GM23338 (cell line): ENCODE measurements around the gene TMEM218. TPM values are rescaled to one million over a fixed set of nuclear protein-coding genes. Genes with fewer than 3 reads are reported as not detected.

Experiments
- ATAC-seq: fragments of 200-7000 bp; cut with Tn5 transposase; 3 replicates; pipeline ENCODE4 v1.9.1; 2020
- DNase-seq: peaks from one replicate; pipeline ENCODE4 v3.0.0-alpha.2; 2015; ENCODE audit warnings: low spot score
- H2AFZ ChIP-seq: fragments of 200-600 bp; sonication (generic); 2 replicates; pipeline ENCODE4 v1.8.0; 2016; ENCODE audit warnings: antibody characterized with exemption, mild to moderate bottlenecking, moderate library complexity
- H3F3A ChIP-seq: fragments of 200-600 bp; sonication (generic); replicated peaks from 2 replicates; pipeline ENCODE4 v1.8.0; 2017; ENCODE audit warnings: antibody characterized with exemption, mixed run types, low read depth
- H3K27ac ChIP-seq: fragments of 200-600 bp; sonication (generic); 2 replicates; pipeline ENCODE4 v1.6.1; 2016; ENCODE audit warnings: low read depth
- H3K27me3 ChIP-seq: fragments of 200-600 bp; sonication (generic); 2 replicates; pipeline ENCODE4 v1.8.0; 2016; ENCODE audit warnings: mild to moderate bottlenecking, mixed run types, moderate library complexity; ENCODE audit not compliant: insufficient read depth
- H3K36me3 ChIP-seq: fragments of 200-600 bp; sonication (generic); 2 replicates; pipeline ENCODE4 v1.8.0; 2016; ENCODE audit warnings: mild to moderate bottlenecking; ENCODE audit not compliant: insufficient read depth
- H3K4me1 ChIP-seq: fragments of 200-600 bp; sonication (generic); 2 replicates; pipeline ENCODE4 v1.8.0; 2016; ENCODE audit warnings: mild to moderate bottlenecking, moderate library complexity; ENCODE audit not compliant: insufficient read depth
- H3K4me2 ChIP-seq: fragments of 200-600 bp; sonication (generic); 2 replicates; pipeline ENCODE4 v1.7.1; 2017; ENCODE audit warnings: mixed run types
- H3K4me3 ChIP-seq: fragments of 200-600 bp; sonication (generic); 2 replicates; pipeline ENCODE4 v1.6.1; 2016; ENCODE audit warnings: mixed run types
- H3K79me2 ChIP-seq: fragments of 200-600 bp; sonication (generic); replicated peaks from 2 replicates; pipeline ENCODE4 v1.8.0; 2017; ENCODE audit warnings: mild to moderate bottlenecking; ENCODE audit not compliant: insufficient read depth
- H3K9me2 ChIP-seq: fragments of 200-600 bp; sonication (generic); 2 replicates; pipeline ENCODE4 v1.8.0; 2017; ENCODE audit not compliant: insufficient read depth
- H4K20me1 ChIP-seq: fragments of 200-600 bp; sonication (generic); replicated peaks from 2 replicates; pipeline ENCODE4 v1.8.0; 2017; ENCODE audit warnings: mild to moderate bottlenecking; ENCODE audit not compliant: insufficient read depth
- H3K27ac Mint-ChIP-seq: 2 replicates; pipeline ENCODE4 v1.8.0; 2020; ENCODE audit warnings: inconsistent platforms, mild to moderate bottlenecking, moderate library complexity, mixed read lengths
- H3K27me3 Mint-ChIP-seq: 3 replicates; pipeline ENCODE4 v1.8.0; 2022; ENCODE audit warnings: low read depth, mild to moderate bottlenecking, moderate library complexity, mixed read lengths, inconsistent platforms; ENCODE audit not compliant: insufficient read depth, poor library complexity
- H3K36me3 Mint-ChIP-seq: 3 replicates; pipeline ENCODE4 v1.8.0; 2021; ENCODE audit warnings: low read depth, mild to moderate bottlenecking, inconsistent platforms, moderate library complexity, mixed read lengths
- H3K4me1 Mint-ChIP-seq: 3 replicates; pipeline ENCODE4 v1.8.0; 2020; ENCODE audit warnings: mild to moderate bottlenecking, inconsistent platforms, mixed read lengths
- H3K4me3 Mint-ChIP-seq: 3 replicates; pipeline ENCODE4 v1.8.0; 2021; ENCODE audit warnings: moderate library complexity, mild to moderate bottlenecking, inconsistent platforms, mixed read lengths
- H3K9me3 Mint-ChIP-seq: 3 replicates; pipeline ENCODE4 v1.8.0; 2020; ENCODE audit warnings: moderate library complexity, mild to moderate bottlenecking, inconsistent platforms, mixed read lengths
- CREB1 ChIP-seq: fragments of 250-450 bp; sonication (Bioruptor Pico); IDR thresholded peaks from 2 replicates; pipeline ENCODE4 v1.5.0; 2020; ENCODE audit warnings: low read depth, mild to moderate bottlenecking, moderate library complexity
- CTCF ChIP-seq, 2 experiments: fragments of 200-600 bp in 1 of 2; sonication (generic) in 1 of 2; conservative IDR thresholded peaks; 2 replicates each; pipeline versions ENCODE4 v1.5.1 to v1.6.1; 2016 to 2017; ENCODE audit warnings: antibody characterized with exemption in 2 of 2, low read depth in 2 of 2, mild to moderate bottlenecking in 2 of 2, moderate library complexity in 1 of 2
- ETS1 ChIP-seq: IDR thresholded peaks from 2 replicates; pipeline ENCODE4 v1.6.1; 2016; ENCODE audit warnings: antibody characterized with exemption
- EZH2 ChIP-seq: fragments of 200-600 bp; sonication (generic); IDR thresholded peaks from one replicate; pipeline ENCODE4 v1.8.0; 2017; ENCODE audit warnings: antibody characterized with exemption, mild to moderate bottlenecking, low read depth; ENCODE audit not compliant: unreplicated experiment
- EZH2phosphoT487 ChIP-seq: fragments of 200-600 bp; sonication (generic); IDR thresholded peaks from one replicate; pipeline ENCODE4 v1.8.1; 2018; ENCODE audit warnings: antibody characterized with exemption; ENCODE audit not compliant: unreplicated experiment
- JUNB ChIP-seq: IDR thresholded peaks from one replicate; pipeline ENCODE4 v1.6.1; 2016; ENCODE audit warnings: antibody characterized with exemption; ENCODE audit not compliant: unreplicated experiment
- NANOG ChIP-seq: IDR thresholded peaks from 2 replicates; pipeline ENCODE4 v1.6.1; 2016; ENCODE audit warnings: antibody characterized with exemption, borderline replicate concordance
- POLR2AphosphoS5 ChIP-seq: IDR thresholded peaks from 2 replicates; pipeline ENCODE4 v1.6.1; 2016; ENCODE audit warnings: antibody characterized with exemption, low read depth
- REST ChIP-seq: IDR thresholded peaks from one replicate; pipeline ENCODE4 v1.6.1; 2018; ENCODE audit warnings: antibody characterized with exemption; ENCODE audit not compliant: unreplicated experiment
- STAT1 ChIP-seq: IDR thresholded peaks from one replicate; pipeline ENCODE4 v1.6.1; 2016; ENCODE audit warnings: antibody characterized with exemption; ENCODE audit not compliant: unreplicated experiment
- ZNF114 ChIP-seq: fragments of 250-450 bp; sonication (Bioruptor Pico); IDR thresholded peaks from 2 replicates; pipeline ENCODE4 v1.5.0; 2020; ENCODE audit warnings: mild to moderate bottlenecking, moderate library complexity
- ZNF331 ChIP-seq: fragments of 250-450 bp; sonication (Bioruptor Pico); IDR thresholded peaks from 2 replicates; pipeline ENCODE4 v1.5.0; 2020; ENCODE audit warnings: low read depth, mild to moderate bottlenecking, moderate library complexity
- polyA plus RNA-seq: library from polyadenylated mRNA; unstranded; fragments of >200 nt; fragmentation: Nextera tagmentation; extraction: Ambion mirVana; gene quantifications from 2 replicates; pipeline ENCODE4 v1.2.1, GENCODE V29; 2016
- total RNA-seq: library from RNA; depleted of rRNA; stranded (reverse); fragments of >200 nt; shearing (Covaris generic); gene quantifications from 2 replicates; pipeline ENCODE4 v1.2.3, GENCODE V29; 2014

TMEM218 gene
- total and polyA plus RNA-seq, 2 experiments from 2014 or later: 23.7 to 24.2 TPM

GRCh38 chr11:125072218-125072960 lies 39.0 kb downstream of the TMEM218 start:
- Mint-ChIP-seq H3K27me3 (peaks cover 16% of the 10 kb centered on the region), H3K36me3 (no peaks in the 10 kb centered on the region), H3K9me3 (no peaks in the 10 kb centered on the region), H3K27ac (no peak overlapping the region), H3K4me3 (no peak overlapping the region), H3K4me1 (peaks cover 21% of the 10 kb centered on the region)
- Histone ChIP-seq H4K20me1 (no peaks in the 10 kb centered on the region), H2AFZ (no peak overlapping the region), H3K4me2 (no peak overlapping the region), H3K36me3 (no peaks in the 10 kb centered on the region), H3K27ac (no peak overlapping the region), H3K4me1 (no peaks in the 10 kb centered on the region), H3K9me2 (no peaks in the 10 kb centered on the region), H3K4me3 (no peak overlapping the region), H3K79me2 (no peaks in the 10 kb centered on the region), H3K27me3 (no peaks in the 10 kb centered on the region), H3F3A (no peaks in the 10 kb centered on the region)
- TF ChIP-seq JUNB (no peak), REST (no peak), STAT1 (no peak), ZNF331 (no peak)
- no peak for ATAC-seq
- no peak for DNase-seq

- Histone ChIP-seq H3K79me2 (no peaks in the 10 kb centered on the region), H3K27me3 (no peaks in the 10 kb centered on the region), H3K27ac (no peak overlapping the region), H2AFZ (no peak overlapping the region), H3F3A (no peaks in the 10 kb centered on the region), H3K9me2 (no peaks in the 10 kb centered on the region), H3K36me3 (no peaks in the 10 kb centered on the region), H3K4me3 (no peak overlapping the region), H3K4me2 (no peak overlapping the region), H4K20me1 (no peaks in the 10 kb centered on the region), H3K4me1 (no peaks in the 10 kb centered on the region)
- DNase-seq (no peak), ATAC-seq (no peak)
- H3K4me1 Mint-ChIP-seq: peaks cover 21% of the 10 kb centered on the region
- H3K27me3 Mint-ChIP-seq: peaks cover 16% of the 10 kb centered on the region
- H3K4me3 Mint-ChIP-seq: no peak overlapping the region
- no peaks in the 10 kb centered on the region for H3K36me3 Mint-ChIP-seq
- no peak overlapping the region for H3K27ac Mint-ChIP-seq
- no peaks in the 10 kb centered on the region for H3K9me3 Mint-ChIP-seq
- no peak for TF ChIP-seq ETS1
- no peak for TF ChIP-seq JUNB
- TF ChIP-seq CTCF (conservative IDR thresholded peaks at IDR 0.05; ENCODE audit: low read depth in 2 of 2): no peak
- TF ChIP-seq ZNF331: no peak
- TF ChIP-seq REST: no peak
- TF ChIP-seq POLR2AphosphoS5: no peak
- no peak for TF ChIP-seq EZH2phosphoT487
- no peak for TF ChIP-seq STAT1
- no peak for TF ChIP-seq NANOG
- no peak for TF ChIP-seq ZNF114 (CRISPR knock-in tag)
- no peak for TF ChIP-seq CREB1 (CRISPR knock-in tag)
- TF ChIP-seq EZH2: no peak
These were observed 39.6 kb downstream of the TMEM218 start for GRCh38 chr11:125071846-125072217.
